ENCODE measurements around the gene GAS1.

The GAS1 gene

DNA sequence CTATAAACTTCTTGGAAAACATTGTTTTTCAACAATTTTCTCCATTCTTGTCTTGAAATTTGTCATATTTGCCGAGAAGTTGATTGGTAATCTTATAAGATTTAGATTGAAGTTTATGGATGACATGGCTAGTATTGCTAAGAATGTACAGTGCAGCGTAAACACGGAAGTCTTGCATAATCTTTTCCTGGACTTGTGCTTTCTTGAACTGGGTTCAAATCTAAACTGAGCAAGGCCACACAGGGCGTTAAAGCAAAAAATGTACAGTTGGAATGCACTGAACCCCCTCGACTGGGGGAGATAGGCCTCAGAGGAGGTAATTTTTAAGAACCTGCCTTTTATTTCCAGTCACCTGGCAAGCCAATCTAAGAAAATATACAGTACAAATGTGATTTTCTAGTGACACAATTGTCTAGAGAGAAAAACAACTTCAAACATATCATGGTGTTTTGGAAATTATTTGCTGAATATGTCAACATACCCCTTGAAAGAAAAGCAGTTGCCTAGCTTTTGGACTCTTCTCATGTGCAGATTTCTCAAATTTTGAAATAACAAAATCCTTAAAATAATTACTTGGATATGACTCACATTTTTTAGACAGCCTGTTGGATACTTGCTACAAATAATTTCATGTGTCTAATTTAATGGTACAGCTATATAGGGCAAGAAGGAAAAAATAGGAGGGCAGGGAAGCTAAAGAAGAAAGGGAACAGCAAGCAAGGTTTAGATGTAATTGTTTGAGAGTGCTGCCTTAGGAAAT lies 18.5 kb upstream of the GAS1 start:
- FAIRE-seq (no peak), DNase-seq (ENCODE audit: low spot score) (no peak)

DNA sequence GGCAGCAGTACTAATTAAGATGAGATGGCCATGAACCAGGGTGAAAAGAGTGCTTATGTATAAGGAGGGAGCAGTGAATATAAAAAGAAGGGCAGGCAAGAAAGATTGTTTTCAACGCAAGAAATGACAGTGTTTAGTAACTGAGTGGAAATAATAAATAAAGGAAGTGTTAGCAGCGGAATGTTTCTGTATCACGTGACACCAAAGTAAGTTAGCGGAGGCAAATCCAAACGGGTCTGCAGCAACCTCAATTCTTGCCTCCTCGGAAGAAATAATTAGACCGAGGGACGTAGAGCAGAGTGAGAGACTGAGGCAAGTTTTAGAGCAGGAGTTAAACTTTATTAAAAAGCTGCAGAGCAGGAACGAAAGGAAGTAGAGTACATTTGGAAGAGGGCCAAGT lies 15.4 kb upstream of the GAS1 start:
- no peak for DNase-seq (ENCODE audit: low spot score)
- no peak for FAIRE-seq

DNA sequence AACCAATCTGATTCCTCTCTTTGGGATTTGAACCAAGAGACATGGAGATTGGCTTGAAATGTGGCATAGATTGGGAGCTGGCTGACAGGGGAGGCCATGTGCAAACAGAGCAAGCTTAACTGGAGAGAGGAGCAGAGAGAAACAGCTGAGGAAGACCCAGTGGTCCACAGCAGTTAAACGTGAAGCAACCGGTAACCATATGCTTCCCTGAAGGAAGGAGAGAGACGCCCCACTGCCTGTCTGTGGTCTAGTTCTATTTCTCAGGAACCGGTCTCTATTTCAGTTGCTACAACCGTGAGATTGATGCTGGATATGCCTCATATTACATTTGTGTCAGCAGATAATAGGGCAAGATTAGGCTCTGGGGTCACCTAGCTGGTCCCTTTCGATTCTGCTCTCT lies 13.6 kb upstream of the GAS1 start:
- no peak for DNase-seq (ENCODE audit: low spot score)
- FAIRE-seq, result no peak

DNA sequence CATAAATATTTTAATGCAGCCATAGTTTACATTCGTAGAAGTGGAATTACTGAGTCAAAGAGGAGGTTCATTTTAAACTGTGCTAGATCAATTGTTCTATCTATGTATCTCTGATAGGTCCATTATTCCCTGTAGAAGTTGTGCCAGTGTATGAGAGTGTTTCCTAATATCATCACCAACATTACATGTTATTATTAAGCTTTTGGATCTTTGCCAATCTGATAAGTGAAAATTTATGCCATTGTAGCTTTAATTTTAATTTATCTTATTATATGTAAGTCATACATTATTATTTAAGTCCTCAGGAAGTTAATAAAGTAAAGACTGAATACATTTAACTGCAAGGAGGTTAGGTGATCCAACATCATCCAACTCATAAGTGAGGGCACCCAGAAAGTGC lies 10.9 kb upstream of the GAS1 start:
- FAIRE-seq, result no peak
- no peak for DNase-seq (ENCODE audit: low spot score)

DNA sequence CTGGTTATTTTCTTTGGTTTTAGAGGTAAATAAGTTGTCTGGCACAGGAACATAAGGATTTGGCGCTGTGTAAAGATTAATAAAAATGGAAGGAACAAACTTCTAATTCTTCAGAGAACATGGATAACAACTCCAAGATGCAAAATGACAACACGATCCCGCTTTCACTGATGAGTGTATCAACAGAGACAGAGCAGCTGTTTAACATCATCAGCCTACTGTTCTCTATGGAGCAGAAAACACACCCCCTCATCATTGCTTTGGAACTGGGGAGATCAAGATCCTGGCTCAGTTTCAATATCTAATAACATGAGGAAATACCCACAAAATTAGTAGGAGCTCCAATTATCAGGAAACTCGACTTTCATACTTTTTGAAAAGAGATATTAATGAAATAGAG lies 8.3 kb upstream of the GAS1 start:
- DNase-seq (ENCODE audit: low spot score) (no peak), FAIRE-seq (no peak)

DNA sequence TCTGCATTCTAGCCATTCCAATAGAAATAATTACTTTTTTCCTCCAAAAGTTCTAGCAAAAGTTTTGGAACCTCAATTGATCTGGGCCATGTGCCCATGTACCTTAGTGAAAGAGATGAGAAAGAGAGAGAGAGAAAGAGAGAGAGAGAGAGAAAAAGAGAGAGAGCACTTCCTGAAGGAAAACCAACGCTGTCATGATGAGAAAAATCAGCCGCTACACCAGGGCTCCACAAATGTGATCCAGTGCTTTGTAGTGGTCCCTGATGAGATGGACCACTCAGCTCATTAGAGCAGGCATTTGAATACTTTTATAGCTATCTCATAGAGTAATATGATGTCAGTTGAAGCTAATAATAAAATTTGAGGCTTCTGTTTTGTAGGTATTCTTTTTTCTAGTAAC lies 7.7 kb upstream of the GAS1 start:
- DNase-seq (ENCODE audit: low spot score), result no peak
- FAIRE-seq, result no peak

GRCh38 chr9:86953181-86953580 lies 5.9 kb upstream of the GAS1 start:
- FAIRE-seq, result no peak
- no peak for DNase-seq (ENCODE audit: low spot score)

DNA sequence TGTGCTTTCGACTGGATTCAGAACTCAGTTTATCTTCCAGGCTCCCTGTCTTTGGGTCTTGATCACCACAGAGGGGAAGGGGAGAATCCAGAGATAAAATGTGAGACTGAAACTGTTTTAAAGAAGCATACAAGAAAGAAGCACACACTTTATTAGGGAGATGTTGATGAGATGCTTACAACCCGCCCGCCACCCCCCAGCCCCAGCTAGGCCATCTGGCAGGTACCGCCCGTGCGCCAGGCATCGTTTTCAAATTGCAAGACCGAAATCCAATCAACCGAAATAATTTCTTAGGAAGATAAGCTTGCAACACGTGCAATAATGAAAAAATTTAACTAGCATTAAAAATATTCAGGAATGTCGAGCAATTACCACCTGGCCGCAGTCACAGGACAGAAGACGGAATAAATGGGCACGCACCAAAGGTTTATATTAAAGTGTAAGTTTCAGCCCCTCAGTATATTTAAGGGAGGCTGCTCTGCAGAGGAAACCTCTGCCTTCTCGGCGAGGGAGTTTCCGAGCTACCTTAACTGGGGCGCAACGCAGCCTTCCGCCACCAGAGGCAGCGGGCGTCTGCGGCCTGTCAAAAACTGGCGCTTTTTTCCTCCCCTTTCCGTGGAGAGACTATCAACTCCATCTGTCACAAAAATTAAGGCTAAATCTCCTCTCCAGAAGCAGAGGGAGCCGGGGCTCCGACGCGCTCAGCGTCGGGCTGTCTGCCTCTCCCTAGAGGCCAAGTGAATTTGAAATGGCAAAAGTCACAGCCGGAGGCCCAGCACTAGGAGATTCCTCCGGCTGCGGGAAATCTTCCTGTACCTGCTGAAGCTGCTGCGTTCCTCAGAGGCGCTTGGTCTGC lies 996 bp upstream of the GAS1 start:
- FAIRE-seq (no peak), DNase-seq (ENCODE audit: low spot score) (peak; percentile 79)

GRCh38 chr9:86946201-86947145 lies 833 bp downstream of the GAS1 start:
- FAIRE-seq (peak; percentile 20), DNase-seq (ENCODE audit: low spot score) (peak; percentile 76)

- FAIRE-seq, result peak; percentile 87
- DNase-seq (ENCODE audit: low spot score), result peak; percentile 53
These were observed 1.5 kb downstream of the GAS1 start for GRCh38 chr9:86945728-86946200.

GRCh38 chr9:86944796-86945727 lies 2.2 kb downstream of the GAS1 start:
- FAIRE-seq, result no peak
- DNase-seq (ENCODE audit: low spot score), result peak; percentile 36

DNA sequence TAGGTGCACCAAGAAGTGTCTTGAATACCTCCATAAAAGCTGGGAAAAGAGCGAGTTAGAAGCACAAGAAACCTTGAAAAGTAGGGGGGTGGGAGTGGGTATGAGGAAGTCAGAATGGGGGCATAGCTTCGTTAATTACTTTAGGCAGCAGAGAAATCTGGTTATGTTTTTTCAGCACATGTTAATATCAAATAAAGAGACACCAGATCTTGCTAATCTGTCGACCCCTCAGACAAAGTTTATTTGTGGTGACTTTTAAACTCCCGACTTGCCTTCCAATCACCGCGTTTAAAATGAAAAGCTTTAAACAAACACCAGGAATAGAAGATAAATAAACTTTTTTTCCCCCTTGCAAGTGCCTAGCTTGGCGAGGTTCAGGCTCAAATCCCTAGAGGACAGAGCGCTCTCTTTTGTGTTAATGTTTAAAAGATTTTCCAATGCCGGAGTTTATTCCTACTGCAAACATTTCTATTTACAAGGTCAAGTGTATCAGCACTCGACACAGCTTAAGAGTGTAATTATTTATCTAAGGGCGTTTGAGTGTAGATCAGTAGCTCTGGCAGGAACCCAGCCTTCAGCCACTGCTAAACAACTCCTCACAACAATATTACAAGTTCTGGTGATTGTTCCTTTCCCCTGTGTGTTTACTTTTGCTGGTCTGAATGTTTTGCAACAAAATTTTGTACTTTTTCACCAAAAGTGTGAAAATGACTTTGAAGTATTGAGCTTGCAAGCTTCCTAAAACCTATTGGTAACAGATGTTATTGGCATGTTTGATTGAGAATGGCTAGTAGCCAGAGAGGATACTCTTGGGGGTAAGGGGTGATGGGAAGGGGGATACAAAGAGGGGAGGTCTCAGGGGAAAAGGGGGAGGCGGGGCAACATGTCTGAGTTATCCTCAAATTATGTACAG lies 3.8 kb downstream of the GAS1 start:
- no peak for FAIRE-seq
- DNase-seq (ENCODE audit: low spot score), result no peak

DNA sequence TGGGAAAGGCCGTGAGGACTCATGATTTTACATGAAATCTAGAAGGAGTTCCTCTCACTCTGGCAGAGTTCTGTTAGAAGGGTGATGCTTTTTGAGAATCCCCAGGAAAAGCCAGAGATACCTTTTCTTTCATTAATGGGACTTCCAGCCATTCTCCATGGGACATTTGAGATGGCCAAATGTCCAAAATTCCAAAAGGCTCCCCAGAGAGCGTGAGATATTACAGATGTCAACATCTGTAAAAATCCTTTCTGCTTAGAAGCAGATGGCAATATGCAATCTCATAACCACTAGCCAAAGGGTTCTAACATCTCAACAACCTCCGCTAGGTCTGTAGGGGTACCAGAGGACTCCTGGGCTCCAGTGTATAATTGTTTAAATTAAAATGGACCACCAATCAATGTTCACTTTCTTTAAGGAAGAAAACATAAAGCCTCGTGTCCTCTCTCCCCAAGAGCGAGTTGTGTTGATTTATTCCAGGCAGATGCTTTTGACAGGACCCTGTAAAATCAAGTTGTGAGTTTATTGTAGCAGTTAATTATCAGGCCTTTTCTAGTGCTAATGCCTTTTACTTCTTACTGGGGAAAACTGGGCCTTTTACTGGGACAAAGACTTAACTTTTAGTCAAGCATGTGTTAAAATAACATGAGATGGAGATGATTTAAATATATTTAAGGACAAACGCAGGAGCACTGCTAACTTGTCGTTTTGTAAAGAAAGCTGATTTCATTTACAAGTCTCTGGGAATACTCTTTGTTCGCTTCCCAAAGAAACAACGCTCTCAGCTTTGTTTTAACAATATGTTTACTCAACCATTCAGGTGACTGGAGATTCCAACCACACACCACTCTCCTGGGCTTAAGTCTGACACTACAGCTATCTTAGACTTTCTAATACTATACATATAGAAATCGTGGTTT lies 4.8 kb downstream of the GAS1 start:
- FAIRE-seq, result no peak

GRCh38 chr9:86941197-86941596 lies 6.1 kb downstream of the GAS1 start:
- FAIRE-seq (no peak), DNase-seq (ENCODE audit: low spot score) (no peak)

More for the DNA sequence above, 4.8 kb downstream of the GAS1 start:
- DNase-seq (ENCODE audit: low spot score), result no peak

GRCh38 chr9:86940774-86941173 lies 6.5 kb downstream of the GAS1 start:
- DNase-seq (ENCODE audit: low spot score), result no peak
- no peak for FAIRE-seq

DNA sequence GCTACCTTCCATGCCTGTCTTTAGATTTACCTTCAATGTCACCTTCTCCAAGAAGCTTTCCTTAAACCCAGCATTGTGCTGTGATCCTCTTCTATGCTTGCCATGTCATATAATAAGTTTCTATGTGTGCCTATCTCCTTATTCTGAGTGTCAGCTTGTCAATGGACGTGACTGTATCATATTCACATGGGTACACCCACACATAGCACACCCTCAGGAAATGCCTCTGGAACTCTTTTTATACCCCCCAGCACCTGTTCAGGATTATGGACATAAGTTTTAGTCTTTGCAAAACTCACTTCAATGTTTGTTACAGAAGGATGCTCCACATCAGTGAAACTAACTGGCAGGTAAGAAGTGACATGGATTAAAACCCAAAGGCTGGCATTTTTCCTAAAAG lies 7.4 kb downstream of the GAS1 start:
- no peak for FAIRE-seq
- DNase-seq (ENCODE audit: low spot score), result no peak

GRCh38 chr9:86939321-86939720 lies 8.0 kb downstream of the GAS1 start:
- FAIRE-seq (no peak), DNase-seq (ENCODE audit: low spot score) (no peak)

- no peak for DNase-seq (ENCODE audit: low spot score)
- no peak for FAIRE-seq
These were observed 8.5 kb downstream of the GAS1 start for GRCh38 chr9:86938780-86939179.
